GM12801 (cell line): ENCODE measurements around the gene BUB1B.

Source experiments
- TF ChIP-seq, protein P1 (sequence below): IDR thresholded peaks from one replicate; pipeline ENCODE4 v1.5.1; 2011; ENCODE audit warnings: control low read depth; ENCODE audit not compliant: insufficient read length; ENCODE audit errors: extremely low read depth

Gene BUB1B

GRCh38 chr15:40160689-40161688 is at the start of gene BUB1B:
Gene BUB1B (plus strand): TSS chr15:40161069. CDS start chr15:40161221, 152 bp downstream.
- TF ChIP-seq, protein P1, sequence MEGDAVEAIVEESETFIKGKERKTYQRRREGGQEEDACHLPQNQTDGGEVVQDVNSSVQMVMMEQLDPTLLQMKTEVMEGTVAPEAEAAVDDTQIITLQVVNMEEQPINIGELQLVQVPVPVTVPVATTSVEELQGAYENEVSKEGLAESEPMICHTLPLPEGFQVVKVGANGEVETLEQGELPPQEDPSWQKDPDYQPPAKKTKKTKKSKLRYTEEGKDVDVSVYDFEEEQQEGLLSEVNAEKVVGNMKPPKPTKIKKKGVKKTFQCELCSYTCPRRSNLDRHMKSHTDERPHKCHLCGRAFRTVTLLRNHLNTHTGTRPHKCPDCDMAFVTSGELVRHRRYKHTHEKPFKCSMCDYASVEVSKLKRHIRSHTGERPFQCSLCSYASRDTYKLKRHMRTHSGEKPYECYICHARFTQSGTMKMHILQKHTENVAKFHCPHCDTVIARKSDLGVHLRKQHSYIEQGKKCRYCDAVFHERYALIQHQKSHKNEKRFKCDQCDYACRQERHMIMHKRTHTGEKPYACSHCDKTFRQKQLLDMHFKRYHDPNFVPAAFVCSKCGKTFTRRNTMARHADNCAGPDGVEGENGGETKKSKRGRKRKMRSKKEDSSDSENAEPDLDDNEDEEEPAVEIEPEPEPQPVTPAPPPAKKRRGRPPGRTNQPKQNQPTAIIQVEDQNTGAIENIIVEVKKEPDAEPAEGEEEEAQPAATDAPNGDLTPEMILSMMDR, result no peak

GRCh38 chr15:40111888-40112287 is 49.0 kb upstream of the BUB1B start:
- TF ChIP-seq, protein P1, result no peak

DNA sequence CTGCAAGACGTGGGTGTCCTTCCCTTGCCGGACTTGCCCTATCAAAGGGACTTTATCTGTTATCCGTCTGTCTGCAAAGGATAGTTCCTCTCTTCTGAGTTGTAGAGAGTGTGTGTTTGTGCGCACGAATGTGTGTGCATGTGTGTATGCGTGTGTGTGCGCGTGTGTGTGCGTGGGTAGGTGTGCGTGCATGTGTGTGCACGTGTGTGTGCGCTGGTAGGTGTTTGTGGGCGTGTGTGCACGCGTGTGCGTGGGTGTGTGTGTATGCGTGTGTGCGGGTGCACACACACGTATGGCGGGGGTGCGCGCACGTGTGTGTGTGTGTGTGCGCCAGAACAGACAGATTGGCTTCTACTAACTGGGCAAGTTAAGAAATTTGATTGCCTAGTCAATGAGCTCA is 48.1 kb upstream of the BUB1B start:
- TF ChIP-seq, protein P1, result no peak

DNA sequence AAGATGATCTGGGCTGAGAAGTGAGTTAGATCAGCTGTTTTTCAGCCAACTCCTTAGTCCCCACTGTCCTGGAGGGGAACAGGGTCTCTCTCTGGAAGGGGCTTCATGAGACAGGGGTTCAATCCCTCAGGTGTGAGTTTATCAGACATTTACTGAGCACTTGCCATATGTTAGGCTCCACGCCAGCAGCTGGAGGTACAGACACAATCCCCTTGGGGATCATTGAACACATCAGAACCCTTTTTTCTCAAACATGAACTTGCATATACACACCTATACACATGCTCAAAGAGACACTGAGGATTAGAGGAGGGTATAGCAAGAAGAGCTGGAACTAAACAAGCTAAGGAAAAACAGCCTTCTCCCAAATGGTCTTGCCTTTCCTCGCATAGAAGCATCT is 46.7 kb upstream of the BUB1B start:
- TF ChIP-seq, protein P1, result no peak

- TF ChIP-seq, protein P1, result no peak
These were observed 45.2 kb upstream of the BUB1B start for GRCh38 chr15:40115670-40116093.

DNA sequence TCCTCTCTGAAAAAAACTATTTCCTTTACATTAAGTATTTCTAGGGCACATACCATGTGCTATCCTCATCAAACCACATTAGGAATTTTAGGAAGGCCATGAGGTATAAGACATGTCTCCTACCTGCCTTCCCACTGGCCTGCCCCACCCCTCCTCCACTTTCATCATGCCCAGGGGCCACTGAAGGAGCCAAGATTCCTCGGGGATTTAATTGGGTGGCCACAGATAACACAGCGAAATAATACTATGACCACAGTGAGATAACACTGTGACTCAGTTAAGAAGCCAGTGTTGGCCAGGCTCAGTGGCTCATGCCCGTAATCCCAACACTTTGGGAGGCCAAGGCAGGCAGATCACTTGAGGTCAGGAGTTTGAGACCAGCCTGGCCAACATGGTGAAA is 42.4 kb upstream of the BUB1B start:
- TF ChIP-seq, protein P1, result no peak

- TF ChIP-seq, protein P1, result no peak
These were observed 38.8 kb upstream of the BUB1B start for GRCh38 chr15:40121911-40122638.
